Measurements from ENCODE around the gene MID1. TPM values are rescaled to one million over a fixed set of nuclear protein-coding genes. Genes with fewer than 3 reads are reported as not detected.

Gene MID1
- total and polyA plus RNA-seq, 9 of the 15 experiments (the other 6 are each of a cell fraction or from before 2014, with no cell fraction given): 0.07 to 0.54 (median 0.33) TPM

DNA sequence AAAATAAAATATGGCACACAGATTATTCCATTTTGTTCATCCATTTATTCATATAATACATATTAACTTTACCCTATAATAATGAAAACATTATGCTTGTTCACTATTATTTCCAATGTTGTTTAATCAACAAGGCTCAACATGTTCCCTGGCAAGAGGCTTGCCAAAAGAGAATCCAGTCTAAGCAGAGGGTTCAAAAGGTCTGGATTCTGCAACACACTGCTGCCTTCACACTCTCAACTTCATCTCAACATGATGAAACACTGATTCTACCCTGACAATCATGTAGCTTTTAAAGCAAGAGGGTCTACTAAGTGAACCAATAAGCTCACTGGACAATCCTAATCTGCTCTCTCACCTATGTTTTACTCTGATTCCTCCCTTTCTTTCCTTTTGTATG is 101.1 kb downstream of the MID1 start:
- ChIA-PET POLR2A (no interaction called here), CTCF (ENCODE audit: low intra/inter-chr PET ratio) (interaction anchor here (0.6 kb wide), 1 partner anchor 25 kb away, joined by 3 read pairs; no protein-coding TSS in a partner anchor)
- ATAC-seq: no peak
- Histone ChIP-seq H3K9me1 (ENCODE audit: control insufficient read depth, insufficient read depth, low read length) (no peaks in the 10 kb centered on the region), H2AFZ (ENCODE audit: low read depth, low read length) (no peak overlapping the region), H3K4me2 (ENCODE audit: insufficient read depth, low read length) (no peak overlapping the region), H3K9me3 (replicated peaks; ENCODE audit: control insufficient read depth, insufficient read depth, low read depth, low read length) (no peaks in the 10 kb centered on the region), H3K27ac (ENCODE audit: extremely low read depth, low read depth, low read length) (no peak overlapping the region), H3K36me3 (ENCODE audit: control insufficient read depth, insufficient read depth, low read length) (no peaks in the 10 kb centered on the region), H3K4me3 (no peak overlapping the region), H3K4me1 (replicated peaks in 1 of 2; ENCODE audit: control insufficient read depth in 2 of 2, insufficient read depth in 2 of 2, low read length in 2 of 2) (no peaks in the 10 kb centered on the region), H4K20me1 (replicated peaks; ENCODE audit: control insufficient read depth, insufficient read depth, low read length) (no peaks in the 10 kb centered on the region), H3K27me3 (ENCODE audit: control insufficient read depth in 2 of 2, insufficient read depth in 2 of 2, low read length in 2 of 2) (no peaks in the 10 kb centered on the region), H3K9ac (ENCODE audit: insufficient read depth in 1 of 2, low read depth in 2 of 2, low read length in 2 of 2) (no peak overlapping the region), H3K79me2 (ENCODE audit: control insufficient read depth, insufficient read depth, low read length) (no peaks in the 10 kb centered on the region)
- BruUV-seq (replicated peaks): no TSS peak
- no peak for DNase-seq (ENCODE audit: extremely low read depth in 1 of 4, low spot score in 3 of 4)
- intact Hi-C loops (cut with micrococcal nuclease): no loop called here
- no peak for FAIRE-seq
- in situ Hi-C loops (cut with MboI): no loop called here
- no peak for TF ChIP-seq IRF1 (CRISPR knock-in tag; IDR thresholded peaks at IDR 0.05; ENCODE audit: borderline replicate concordance)

DNA sequence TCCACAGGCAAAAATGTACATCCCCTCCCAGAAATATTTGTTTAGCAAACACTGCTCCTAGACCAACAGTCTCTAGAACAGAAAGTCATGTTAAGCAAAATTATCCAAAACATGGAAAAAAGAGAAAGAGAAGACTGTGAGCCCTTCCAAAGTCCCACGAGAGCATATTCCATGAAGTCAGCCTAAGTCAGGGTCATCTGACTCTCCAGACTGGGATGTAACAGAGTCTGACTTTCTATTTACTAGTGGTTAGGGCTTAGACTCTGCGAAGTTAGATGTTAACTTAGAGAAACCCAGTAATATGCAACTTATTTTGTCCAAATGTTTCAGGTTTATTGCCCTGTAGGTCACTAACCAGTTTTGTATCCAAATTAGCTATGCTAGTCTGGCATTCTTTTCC is 102.3 kb downstream of the MID1 start:
- H3K4me1 ChIP-seq (replicated peaks in 1 of 2; ENCODE audit: control insufficient read depth in 2 of 2, insufficient read depth in 2 of 2, low read length in 2 of 2): no peaks in the 10 kb centered on the region
- TF ChIP-seq, protein P1, sequence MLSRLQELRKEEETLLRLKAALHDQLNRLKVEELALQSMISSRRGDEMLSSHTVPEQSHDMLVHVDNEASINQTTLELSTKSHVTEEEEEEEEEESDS (CRISPR knock-in tag; IDR thresholded peaks at IDR 0.05): no peak
- no peak for TF ChIP-seq STAT5B (CRISPR knock-in tag; IDR thresholded peaks at IDR 0.05)
- TF ChIP-seq MCM5 (IDR thresholded peaks at IDR 0.05; ENCODE audit: low read depth): no peak
- no peak for TF ChIP-seq KDM2B (CRISPR knock-in tag; IDR thresholded peaks at IDR 0.05)
- TF ChIP-seq NFE2L1 (tag; IDR thresholded peaks at IDR 0.05; ENCODE audit: borderline replicate concordance, low read depth): no peak
- H3K4me2 ChIP-seq (ENCODE audit: insufficient read depth, low read length): no peak overlapping the region
- no peaks in the 10 kb centered on the region for H3K79me2 ChIP-seq (ENCODE audit: control insufficient read depth, insufficient read depth, low read length)
- DNase-seq (ENCODE audit: extremely low read depth in 1 of 4, low spot score in 3 of 4) (no peak), ATAC-seq (no peak), FAIRE-seq (no peak)
- no TSS peak for BruUV-seq (replicated peaks)
- POLR2A ChIA-PET: interaction anchor here (0.7 kb wide), 1 partner anchor 9 kb away, joined by 3 read pairs; no protein-coding TSS in a partner anchor
- no peaks in the 10 kb centered on the region for H4K20me1 ChIP-seq (replicated peaks; ENCODE audit: control insufficient read depth, insufficient read depth, low read length)
- WGBS (ENCODE audit: insufficient coverage, low coverage, missing lambda C conversion rate): 6% methylated on average over 2 of the region's 2 CpGs
- no peaks in the 10 kb centered on the region for H3K9me3 ChIP-seq (replicated peaks; ENCODE audit: control insufficient read depth, insufficient read depth, low read depth, low read length)
- H2AFZ ChIP-seq (ENCODE audit: low read depth, low read length): no peak overlapping the region
- no peak overlapping the region for H3K4me3 ChIP-seq
- CTCF ChIA-PET (ENCODE audit: low intra/inter-chr PET ratio): no interaction called here
- no peaks in the 10 kb centered on the region for H3K36me3 ChIP-seq (ENCODE audit: control insufficient read depth, insufficient read depth, low read length)
- no peaks in the 10 kb centered on the region for H3K27me3 ChIP-seq (ENCODE audit: control insufficient read depth in 2 of 2, insufficient read depth in 2 of 2, low read length in 2 of 2)
- no peak overlapping the region for H3K9ac ChIP-seq (ENCODE audit: insufficient read depth in 1 of 2, low read depth in 2 of 2, low read length in 2 of 2)
- no peak overlapping the region for H3K27ac ChIP-seq (ENCODE audit: extremely low read depth, low read depth, low read length)
- in situ Hi-C loops (cut with MboI): no loop called here
- no peaks in the 10 kb centered on the region for H3K9me1 ChIP-seq (ENCODE audit: control insufficient read depth, insufficient read depth, low read length)
- intact Hi-C loops (cut with micrococcal nuclease): no loop called here
